Endothelial cell of umbilical vein (primary cell): ENCODE results near the gene AIG1.

Experiments used
- EZH2 ChIP-seq: IDR thresholded peaks from 2 replicates; pipeline ENCODE4 v1.6.1; 2012; ENCODE audit warnings: borderline replicate concordance, low read depth, mild to moderate bottlenecking, moderate library complexity, low read length, inconsistent platforms; ENCODE audit not compliant: severe bottlenecking
- GATA2 ChIP-seq: IDR thresholded peaks from 2 replicates; pipeline ENCODE4 v1.7.0; 2011; ENCODE audit warnings: low read depth, mild to moderate bottlenecking, moderate library complexity, mixed read lengths, low read length; ENCODE audit not compliant: insufficient read length, insufficient read depth
- JUN ChIP-seq: IDR thresholded peaks from 2 replicates; pipeline ENCODE4 v1.6.1; 2011; ENCODE audit warnings: borderline replicate concordance, low read depth; ENCODE audit not compliant: insufficient read length, insufficient read depth
- MAX ChIP-seq: IDR thresholded peaks from 2 replicates; pipeline ENCODE4 v1.6.1; 2011; ENCODE audit not compliant: insufficient read depth, insufficient read length
- MYC ChIP-seq: IDR thresholded peaks from one replicate; pipeline ENCODE4 v1.6.1; 2011; ENCODE audit warnings: mild to moderate bottlenecking, low read depth, low read length
- POLR2A ChIP-seq: IDR thresholded peaks from 2 replicates; pipeline ENCODE4 v1.6.1; 2012; ENCODE audit warnings: low read depth, mild to moderate bottlenecking, control low read depth, low read length
- POLR2AphosphoS5 ChIP-seq: IDR thresholded peaks from 2 replicates; pipeline ENCODE4 v1.6.1; 2012; ENCODE audit warnings: low read depth, mild to moderate bottlenecking, control low read depth, low read length, moderate library complexity; ENCODE audit not compliant: insufficient read depth
- TF ChIP-seq, protein P1 (sequence below), 2 donors: IDR thresholded peaks; 1 replicate in 1 of 2; 2 replicates in 1 of 2; pipeline ENCODE4 v1.5.1; 2011; ENCODE audit warnings: low read length in 2 of 2, mild to moderate bottlenecking in 2 of 2, moderate library complexity in 2 of 2, control low read depth in 1 of 2, inconsistent platforms in 1 of 2, low read depth in 1 of 2; ENCODE audit not compliant: insufficient read depth in 1 of 2; ENCODE audit errors: extremely low read depth in 1 of 2

- TF ChIP-seq, protein P1, sequence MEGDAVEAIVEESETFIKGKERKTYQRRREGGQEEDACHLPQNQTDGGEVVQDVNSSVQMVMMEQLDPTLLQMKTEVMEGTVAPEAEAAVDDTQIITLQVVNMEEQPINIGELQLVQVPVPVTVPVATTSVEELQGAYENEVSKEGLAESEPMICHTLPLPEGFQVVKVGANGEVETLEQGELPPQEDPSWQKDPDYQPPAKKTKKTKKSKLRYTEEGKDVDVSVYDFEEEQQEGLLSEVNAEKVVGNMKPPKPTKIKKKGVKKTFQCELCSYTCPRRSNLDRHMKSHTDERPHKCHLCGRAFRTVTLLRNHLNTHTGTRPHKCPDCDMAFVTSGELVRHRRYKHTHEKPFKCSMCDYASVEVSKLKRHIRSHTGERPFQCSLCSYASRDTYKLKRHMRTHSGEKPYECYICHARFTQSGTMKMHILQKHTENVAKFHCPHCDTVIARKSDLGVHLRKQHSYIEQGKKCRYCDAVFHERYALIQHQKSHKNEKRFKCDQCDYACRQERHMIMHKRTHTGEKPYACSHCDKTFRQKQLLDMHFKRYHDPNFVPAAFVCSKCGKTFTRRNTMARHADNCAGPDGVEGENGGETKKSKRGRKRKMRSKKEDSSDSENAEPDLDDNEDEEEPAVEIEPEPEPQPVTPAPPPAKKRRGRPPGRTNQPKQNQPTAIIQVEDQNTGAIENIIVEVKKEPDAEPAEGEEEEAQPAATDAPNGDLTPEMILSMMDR (IDR thresholded peaks at IDR 0.05; ENCODE audit: extremely low read depth in 1 of 2, insufficient read depth in 1 of 2, low read depth in 1 of 2, low read length in 2 of 2) = no peak
- TF ChIP-seq POLR2A = no peak
- TF ChIP-seq EZH2 = no peak
- no peak for TF ChIP-seq GATA2
- no peak for TF ChIP-seq POLR2AphosphoS5
- TF ChIP-seq MYC = no peak
- no peak for TF ChIP-seq MAX
- no peak for TF ChIP-seq JUN
Measured at GRCh38 chr6:143223895-143224294, 163.2 kb downstream of the AIG1 start.
